GM21737 (cell line): ENCODE results near the gene TPSAB1.
"Not testable (repeated sequence)": the region's sequence is repeated elsewhere in the genome, so short reads cannot be mapped to it uniquely, and the experiment has no call there.

ENCODE experiments used
- ATAC-seq: cut with Tn5 transposase; IDR thresholded peaks from one replicate; pipeline ENCODE4 v1.9.1; 2021; ENCODE audit warnings: mild to moderate bottlenecking, moderate library complexity; ENCODE audit not compliant: unreplicated experiment

The TPSAB1 gene

DNA sequence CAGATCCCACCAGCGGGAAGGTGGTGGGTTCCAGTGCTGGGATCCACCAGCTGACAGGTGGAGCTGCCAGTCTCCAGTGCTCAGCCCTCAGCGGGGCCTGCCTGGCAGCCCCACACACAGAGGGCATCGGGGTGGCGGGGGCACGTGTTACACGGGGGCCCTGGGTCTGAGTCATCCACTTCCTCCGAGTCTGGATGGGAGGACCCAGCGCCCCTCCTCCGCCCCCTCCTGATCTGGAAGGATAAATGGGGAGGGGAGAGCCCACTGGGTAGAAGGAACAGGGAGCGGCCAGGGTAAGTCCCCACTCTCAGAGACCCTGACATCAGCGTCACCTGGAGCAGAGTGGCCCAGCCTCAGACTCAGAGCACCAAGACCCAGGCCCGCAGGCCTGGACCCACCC, at the start of gene TPSAB1:
Gene TPSAB1 (plus strand): TSS at position 270 of the 400 bp plus-strand sequence. CDS start 234 bp downstream, outside the sequence.
- ATAC-seq: not testable (repeated sequence)

DNA sequence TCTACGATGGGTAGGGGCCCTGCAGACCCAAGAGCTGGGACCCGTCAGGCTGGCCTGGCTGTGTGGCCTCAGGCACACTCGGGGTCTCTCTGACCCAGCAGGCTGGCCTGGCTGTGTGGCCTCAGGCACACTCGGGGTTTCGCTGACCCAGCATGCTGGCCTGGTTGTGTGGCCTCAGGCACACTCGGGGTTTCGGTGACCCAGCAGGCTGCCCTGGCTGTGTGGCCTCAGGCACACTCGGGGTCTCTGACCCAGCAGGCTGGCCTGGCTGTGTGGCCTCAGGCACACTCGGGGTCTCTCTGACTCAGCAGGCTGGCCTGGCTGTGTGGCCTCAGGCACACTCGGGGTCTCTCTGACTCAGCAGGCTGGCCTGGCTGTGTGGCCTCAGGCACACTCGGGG, 49.7 kb upstream of the TPSAB1 start:
- ATAC-seq: not testable (repeated sequence)

DNA sequence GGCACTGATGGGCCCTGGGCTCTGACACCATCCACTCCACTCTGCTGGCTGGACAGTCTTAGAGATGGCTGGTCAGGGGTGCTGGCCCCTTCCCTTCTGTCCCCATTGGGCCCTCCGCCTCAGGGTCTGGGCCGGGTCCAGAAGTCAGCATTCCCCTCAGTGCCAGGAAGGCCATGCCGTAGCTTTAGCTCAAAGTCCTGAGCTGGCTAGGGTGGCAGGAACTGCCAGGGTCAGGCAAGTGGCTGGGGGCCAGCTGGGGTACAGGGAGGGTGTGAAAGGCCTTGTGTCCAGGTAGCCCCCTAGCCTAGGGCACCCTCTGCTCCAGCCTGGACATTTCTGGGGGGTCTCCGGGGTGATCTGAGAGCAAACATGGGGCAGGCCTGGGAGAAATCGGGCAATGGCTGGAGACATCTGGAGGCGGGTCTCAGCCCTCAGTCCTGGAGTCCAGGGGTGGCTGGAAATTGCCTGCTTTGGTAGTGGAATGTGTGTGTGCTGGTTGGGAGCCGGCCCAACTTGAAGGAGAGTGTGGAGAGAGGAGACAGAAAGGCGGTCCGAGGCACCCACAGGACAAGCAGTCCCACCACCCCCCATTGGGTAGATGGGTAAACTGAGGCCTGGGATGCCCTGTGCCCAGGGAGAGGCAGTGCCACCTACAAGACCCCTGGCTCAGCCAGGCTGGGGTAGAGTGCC, 48.0 kb upstream of the TPSAB1 start:
- ATAC-seq: no peak

DNA sequence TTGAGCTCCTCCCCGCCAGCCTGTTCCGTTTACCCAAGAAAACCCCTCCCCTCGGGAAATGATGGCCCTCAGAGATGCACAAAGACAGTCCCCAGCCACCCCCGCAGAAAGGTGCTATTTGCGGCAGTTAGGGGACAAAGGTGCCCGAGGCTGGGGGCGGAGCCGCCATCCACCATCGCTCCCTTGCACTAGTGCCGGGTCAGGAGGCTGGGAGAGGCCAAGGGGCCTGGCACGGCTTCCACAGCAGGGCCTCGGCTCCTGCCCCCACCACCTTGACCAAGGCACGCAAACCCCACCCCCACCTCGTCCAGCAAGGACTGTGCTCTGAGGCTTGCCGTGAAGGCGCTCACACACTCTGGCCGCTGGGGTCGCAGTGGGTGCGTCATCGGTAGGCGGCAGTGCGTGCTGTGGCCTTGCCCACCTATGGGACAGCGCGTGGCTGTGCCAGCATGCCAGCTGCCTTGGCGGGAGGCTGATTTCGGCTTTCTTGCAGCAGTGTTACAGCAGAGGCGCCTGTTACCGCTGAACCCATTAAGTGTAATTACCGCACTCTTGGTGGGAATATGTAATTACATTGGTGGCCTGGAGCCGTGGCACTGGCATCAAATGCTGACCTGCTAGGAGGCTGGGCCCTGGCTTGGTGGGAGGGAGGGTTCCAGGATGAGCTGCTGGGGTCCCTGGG, 47.2 kb upstream of the TPSAB1 start:
- no peak for ATAC-seq

DNA sequence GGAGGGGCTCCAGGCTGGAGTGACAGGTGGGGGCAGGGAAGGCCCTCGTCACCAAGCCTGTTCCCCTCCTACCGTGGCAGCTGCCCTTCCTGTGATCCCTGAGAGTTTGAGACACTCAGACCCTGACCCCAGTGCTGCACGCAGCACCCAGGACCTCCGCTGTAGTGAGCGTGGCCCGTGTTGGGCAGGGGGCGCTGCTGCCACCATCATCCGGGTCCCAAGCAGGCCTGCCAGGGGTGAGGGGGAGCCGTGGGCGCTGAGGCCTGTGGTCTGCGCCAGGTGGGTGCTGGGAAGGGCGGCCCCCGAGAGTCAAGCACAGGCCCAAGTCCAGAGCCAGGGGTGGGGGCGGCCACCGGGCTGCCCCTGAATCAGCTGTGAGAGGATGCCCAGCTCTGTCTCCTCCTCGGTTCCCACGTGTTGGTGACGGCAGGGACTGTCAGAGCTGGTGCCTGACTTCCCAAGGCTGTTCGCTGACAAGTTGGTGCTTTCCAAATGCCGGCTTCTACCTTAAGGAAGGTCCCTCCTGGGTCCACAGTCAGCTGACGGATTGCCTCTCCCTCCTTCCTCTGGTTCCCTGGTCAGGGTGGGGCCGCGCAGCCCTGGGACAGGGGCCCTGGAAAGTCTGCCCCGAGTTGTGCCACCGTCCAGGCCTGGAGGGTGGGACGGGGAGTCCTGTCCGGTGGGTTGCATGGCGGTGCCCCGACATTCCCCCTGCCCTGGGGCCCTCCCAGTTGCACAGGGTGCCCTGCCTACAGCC, 46.5 kb upstream of the TPSAB1 start:
- ATAC-seq: no peak

DNA sequence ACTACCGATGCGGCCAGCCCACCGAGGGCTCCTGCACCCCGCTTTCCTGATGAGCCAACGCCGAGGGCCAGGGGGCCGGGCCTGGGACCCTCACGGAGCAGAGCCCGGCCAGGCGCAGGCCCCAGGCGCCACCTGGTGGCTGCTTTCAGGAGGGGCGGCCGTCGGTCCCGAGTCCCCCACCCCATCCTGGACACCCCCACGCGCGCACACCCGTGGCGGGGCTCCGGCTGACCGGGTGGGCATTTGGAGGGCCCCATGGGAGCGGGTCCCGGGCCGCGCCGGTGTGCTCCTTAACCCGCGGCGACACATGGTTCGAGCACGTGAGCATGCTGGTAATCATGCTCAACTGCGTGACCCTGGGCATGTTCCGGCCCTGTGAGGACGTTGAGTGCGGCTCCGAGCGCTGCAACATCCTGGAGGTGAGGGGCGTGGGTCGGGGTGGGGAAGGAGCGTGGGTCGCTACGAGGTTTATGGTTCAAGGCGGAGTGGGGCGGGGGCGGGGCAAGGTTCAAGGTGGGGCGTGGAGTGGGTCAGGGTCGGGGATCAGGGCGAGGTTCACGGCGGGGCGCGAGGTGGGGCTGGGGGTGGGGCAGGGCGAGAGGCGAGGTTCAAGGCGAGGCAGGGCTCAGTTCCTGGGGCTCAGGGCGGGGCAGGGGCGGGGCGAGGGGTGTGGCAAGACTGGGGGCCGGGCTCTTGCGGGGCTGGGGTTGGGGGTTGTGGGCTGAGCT, 45.7 kb upstream of the TPSAB1 start:
- ATAC-seq: no peak

DNA sequence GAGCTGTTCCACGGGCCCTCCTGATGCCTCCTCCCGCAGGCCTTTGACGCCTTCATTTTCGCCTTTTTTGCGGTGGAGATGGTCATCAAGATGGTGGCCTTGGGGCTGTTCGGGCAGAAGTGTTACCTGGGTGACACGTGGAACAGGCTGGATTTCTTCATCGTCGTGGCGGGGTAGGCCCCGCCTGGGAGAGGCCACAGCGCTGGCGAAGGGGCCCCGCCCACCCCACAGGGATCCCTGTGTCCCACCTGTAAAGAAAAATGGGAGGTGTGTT, 45.2 kb upstream of the TPSAB1 start:
- ATAC-seq: no peak

DNA sequence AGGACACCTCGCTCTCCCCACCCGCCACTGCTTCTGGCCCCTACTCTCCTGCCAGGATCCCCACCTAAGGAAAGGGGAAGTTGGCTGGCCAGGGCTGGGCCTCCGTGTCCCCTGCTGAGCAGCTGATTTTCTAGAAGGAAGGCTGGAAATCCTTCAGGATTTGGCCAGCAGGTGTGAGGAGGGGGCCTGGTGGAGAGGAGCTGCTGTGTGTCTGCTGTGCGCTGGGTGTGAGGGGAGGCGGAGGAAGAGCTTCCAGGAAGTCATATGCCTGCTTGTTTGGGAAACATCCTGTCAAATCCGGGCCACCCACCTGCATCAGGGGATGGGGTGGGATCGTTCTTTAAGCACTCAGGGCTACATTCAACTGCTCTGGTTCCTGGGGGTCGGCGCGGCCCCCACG, 44.0 kb upstream of the TPSAB1 start:
- ATAC-seq: no peak

DNA sequence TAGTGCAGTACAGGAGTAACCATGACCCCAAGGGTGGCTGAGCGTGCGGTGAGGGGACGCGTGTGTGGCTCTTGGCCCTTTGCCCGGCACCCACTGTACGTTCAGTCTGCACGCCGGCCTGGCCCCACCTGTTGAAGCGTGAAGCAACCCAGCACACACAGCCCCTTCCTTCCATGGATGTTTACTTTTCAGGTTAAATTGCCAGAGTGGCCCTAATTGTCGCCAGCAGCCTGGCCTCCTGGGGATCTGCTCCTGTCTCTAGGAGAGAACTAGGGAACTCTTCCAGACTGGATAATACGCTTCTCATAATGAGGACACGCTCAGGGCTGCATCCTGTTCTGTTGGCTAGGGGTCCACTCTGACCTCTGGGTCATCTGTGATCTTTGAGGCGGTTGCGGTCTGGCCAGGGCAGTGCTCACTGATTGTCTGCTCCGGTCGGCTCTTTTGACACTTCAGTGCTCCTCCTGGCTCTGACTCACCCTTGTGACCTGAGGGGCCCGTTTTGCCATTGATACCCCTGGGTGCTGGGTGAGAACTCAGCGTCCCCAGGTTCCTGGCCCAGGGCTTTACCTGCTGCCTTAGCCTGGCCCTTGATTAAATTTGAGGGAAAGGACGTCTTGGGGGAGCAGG, 43.2 kb upstream of the TPSAB1 start:
- ATAC-seq: no peak

DNA sequence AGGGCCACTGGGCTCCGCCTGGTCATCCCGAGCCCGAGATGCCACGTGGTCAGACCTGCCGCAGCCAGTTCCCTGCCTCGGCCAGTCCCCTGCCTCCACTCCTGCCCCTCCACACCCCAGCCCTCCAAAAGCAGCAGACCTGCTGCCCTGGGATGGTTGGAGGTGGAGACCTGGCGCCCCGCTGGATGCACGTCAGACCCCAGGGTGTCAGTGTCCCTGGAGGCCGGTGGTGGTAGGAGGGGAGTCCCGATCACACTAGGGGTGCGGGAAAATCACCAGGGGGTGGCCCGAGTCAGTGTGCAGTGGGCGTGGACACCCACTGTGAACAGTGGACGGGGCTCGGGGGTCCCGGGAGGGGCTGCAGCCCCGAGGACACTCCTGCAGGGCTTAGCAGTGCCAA, 42.3 kb upstream of the TPSAB1 start:
- no peak for ATAC-seq

DNA sequence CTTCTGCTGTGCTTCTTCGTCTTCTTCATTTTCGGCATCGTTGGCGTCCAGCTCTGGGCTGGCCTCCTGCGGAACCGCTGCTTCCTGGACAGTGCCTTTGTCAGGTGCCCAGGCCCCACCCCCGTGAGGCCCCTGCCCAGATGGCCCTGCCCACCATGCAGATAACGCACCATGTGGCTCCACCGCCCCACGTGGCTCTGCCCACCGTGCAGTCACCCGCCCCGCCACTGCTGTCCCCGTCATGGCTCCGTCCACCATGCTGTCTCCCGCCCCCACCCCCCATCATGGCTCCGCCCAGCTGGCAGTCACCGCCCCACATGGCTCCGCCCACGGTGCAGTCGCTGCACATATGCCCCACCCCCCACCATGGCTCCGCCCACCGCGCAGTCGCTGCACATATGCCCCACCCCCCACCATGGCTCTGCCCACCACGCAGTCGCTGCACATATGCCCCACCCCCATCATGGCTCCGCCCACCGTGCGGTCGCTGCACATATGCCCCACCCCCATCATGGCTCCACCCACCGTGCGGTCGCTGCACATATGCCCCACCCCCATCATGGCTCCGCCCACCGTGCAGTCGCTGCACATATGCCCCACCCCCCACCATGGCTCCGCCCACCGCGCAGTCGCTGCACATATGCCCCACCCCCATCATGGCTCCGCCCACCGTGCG, 41.7 kb upstream of the TPSAB1 start:
- ATAC-seq: not testable (repeated sequence)

DNA sequence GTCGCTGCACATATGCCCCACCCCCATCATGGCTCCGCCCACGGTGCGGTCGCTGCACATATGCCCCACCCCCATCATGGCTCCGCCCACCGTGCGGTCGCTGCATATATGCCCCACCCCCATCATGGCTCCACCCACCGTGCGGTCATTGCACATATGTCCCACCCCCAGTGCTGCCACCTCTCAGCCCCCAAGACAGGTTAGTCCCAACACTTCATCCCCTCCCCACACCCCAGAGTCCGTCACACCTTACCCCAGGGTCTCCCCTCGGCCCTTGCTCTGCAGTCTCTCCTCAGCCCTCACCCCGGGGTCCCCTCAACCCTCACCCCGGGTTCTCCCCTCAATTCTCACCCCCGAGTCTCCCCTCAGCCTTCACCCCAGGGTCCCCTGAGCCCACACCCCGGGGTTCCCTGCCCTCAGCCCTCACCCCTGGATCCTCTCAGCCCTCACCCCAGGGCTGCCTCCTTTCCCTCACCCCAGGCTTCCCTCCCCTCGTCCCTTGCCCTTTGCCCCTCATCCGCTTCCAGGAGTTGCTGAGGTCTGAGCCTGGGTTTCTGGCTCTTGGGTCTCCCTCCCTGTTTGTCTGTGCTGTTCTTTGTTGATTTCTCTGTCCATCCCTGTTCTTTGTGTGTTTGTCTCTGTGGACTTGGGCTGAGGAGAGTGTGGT, 41.0 kb upstream of the TPSAB1 start:
- ATAC-seq: no peak

DNA sequence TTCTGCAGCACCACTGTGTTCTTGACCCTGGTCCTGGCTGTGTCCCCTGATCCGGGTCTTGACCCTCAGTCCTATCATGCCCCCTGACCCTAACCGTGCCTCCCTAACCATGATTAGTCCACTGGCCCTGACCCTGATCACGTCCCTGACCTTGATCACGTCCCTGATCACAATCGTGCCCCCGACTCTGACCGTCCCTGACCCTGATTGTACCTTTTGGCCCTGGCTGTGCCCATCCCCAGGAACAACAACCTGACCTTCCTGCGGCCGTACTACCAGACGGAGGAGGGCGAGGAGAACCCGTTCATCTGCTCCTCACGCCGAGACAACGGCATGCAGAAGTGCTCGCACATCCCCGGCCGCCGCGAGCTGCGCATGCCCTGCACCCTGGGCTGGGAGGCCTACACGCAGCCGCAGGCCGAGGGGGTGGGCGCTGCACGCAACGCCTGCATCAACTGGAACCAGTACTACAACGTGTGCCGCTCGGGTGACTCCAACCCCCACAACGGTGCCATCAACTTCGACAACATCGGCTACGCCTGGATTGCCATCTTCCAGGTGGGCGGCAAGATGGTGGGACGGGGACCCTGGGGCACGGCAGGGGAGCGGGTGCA, 40.4 kb upstream of the TPSAB1 start:
- ATAC-seq: no peak

DNA sequence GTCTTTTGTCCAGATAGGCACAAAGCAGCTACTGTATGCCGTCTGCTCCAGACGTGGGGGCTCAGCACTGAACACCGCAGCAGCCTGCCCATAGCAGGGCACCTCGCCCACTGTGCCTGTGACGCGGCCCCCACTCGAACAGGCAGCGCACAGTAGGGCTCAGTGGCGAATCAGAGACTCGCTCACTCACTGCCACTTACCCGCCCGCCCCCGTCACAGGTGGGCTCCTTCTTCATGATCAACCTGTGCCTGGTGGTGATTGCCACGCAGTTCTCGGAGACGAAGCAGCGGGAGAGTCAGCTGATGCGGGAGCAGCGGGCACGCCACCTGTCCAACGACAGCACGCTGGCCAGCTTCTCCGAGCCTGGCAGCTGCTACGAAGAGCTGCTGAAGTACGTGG, 39.1 kb upstream of the TPSAB1 start:
- ATAC-seq: no peak

DNA sequence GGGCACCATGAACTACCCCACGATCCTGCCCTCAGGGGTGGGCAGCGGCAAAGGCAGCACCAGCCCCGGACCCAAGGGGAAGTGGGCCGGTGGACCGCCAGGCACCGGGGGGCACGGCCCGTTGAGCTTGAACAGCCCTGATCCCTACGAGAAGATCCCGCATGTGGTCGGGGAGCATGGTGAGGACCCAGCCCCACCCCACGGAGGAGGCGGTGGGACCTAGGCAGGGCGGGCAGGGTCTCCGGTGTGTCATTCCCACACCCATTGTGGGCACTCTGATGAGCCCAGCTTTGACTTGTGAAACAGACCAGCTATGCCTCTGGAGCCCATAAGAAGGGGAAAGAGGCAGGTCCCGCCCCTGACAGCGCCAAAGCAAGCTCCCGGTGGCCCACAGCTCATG, 38.2 kb upstream of the TPSAB1 start:
- ATAC-seq: no peak

DNA sequence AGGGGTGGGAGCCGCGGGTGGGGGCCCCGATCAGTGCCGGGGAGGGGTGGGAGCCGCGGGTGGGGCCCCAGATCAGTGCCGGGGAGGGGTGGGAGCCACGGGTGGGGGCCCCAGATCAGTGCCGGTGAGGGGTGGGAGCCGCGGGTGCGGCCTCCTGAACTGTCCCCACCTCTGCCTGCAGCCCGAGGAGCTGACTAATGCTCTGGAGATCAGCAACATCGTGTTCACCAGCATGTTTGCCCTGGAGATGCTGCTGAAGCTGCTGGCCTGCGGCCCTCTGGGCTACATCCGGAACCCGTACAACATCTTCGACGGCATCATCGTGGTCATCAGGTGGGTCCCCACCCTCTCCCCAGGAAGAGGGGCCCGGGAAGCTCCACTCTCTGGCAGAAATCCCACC, 35.6 kb upstream of the TPSAB1 start:
- ATAC-seq: no peak

DNA sequence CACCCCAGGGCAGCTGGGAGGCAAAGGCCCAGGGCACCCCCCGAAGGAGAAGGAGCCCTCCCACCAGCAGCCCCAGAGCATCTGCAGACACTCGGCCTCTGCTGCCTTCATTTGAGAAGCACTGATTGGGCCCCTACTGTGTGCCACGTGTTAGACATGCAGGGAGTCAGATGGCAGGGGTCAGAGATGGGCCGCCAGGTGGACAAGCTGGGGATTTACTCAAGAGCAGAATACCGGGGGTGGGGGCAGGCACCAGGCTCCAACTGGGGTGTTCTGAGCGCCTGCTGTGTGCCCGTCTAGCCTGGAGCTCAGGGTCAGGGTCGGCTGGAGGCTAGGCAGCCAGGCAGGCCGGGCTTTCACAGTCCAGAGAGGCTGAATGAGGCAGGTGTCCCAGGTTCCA, 34.2 kb upstream of the TPSAB1 start:
- ATAC-seq: no peak

DNA sequence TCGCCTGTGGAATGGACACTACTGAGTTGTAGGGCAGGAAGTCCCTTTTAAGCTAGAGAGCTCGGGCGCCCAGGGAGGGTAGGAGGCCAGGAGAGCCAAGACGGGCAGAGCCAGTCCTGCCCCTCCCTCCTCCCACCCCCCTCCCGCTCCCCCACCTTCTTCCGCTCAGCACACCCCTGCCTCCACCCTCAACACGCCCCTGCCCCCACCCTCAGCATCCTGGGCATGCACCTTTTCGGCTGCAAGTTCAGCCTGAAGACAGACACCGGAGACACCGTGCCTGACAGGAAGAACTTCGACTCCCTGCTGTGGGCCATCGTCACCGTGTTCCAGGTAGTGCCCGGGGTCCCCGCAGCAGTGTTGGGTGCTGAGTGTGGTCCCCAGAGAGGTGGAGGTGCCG, 33.7 kb upstream of the TPSAB1 start:
- no peak for ATAC-seq

DNA sequence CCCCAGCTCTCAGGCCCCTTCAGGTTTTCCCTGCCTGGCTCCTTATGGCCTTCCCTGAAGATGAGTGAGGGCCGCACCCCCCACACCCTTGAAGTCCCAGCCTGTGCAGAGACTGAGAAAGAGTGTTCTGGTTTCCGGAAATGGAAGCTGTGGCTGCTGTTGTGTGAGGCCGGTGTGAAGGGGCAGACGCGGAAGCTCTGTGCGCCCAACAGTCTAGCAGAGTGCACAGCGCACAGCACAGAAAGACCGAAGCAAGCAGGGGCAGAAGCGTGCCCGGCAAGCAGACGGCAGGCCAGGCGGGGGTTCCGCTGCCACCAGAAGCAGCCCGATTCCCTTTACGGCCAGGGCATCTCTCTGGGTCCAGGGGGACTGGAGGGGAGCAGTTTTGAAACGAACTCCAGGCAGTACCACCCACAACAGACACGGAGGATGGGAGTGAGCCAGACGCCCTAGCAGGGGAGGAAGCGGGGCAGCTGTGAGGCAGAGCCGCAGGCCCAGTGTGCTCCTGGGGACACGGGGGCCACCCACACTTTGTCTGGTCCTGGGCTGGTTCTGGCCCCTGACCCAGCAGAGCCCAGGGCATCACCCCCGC, 32.2 kb upstream of the TPSAB1 start:
- ATAC-seq: no peak
